Liver (tissue), 9 donors: Measurements from ENCODE around the gene TCF12. TPM values are rescaled to one million over a fixed set of nuclear protein-coding genes. Genes with fewer than 3 reads are reported as not detected.

Source experiments
- DNase-seq: peaks from one replicate; pipeline ENCODE4 v3.0.0-alpha.2; 2017; ENCODE audit warnings: low spot score
- H3K27ac ChIP-seq, 2 donors: one replicate each; pipeline ENCODE4 v1.7.0; 2013; ENCODE audit warnings: inconsistent platforms in 2 of 2, low read length in 2 of 2, control low read depth in 1 of 2, low read depth in 1 of 2, mild to moderate bottlenecking in 1 of 2
- H3K27me3 ChIP-seq, 4 donors: one replicate each; pipeline versions ENCODE4 v1.6.1 to v1.7.0; 2013; ENCODE audit warnings: low read length in 3 of 4, inconsistent platforms in 1 of 4, mild to moderate bottlenecking in 1 of 4, moderate library complexity in 1 of 4; ENCODE audit not compliant: control insufficient read depth in 4 of 4, insufficient read depth in 4 of 4
- H3K36me3 ChIP-seq, 4 donors: one replicate each; pipeline versions ENCODE4 v1.6.1 to v1.7.0; 2013; ENCODE audit warnings: low read length in 3 of 4, mild to moderate bottlenecking in 3 of 4, low read depth in 1 of 4, moderate library complexity in 1 of 4; ENCODE audit not compliant: control insufficient read depth in 4 of 4, insufficient read depth in 3 of 4
- H3K4me1 ChIP-seq, 4 donors: one replicate each; pipeline versions ENCODE4 v1.6.1 to v1.7.0; 2013; ENCODE audit warnings: low read length in 3 of 4, mild to moderate bottlenecking in 3 of 4, moderate library complexity in 1 of 4; ENCODE audit not compliant: control insufficient read depth in 4 of 4, insufficient read depth in 4 of 4
- H3K4me3 ChIP-seq, 3 donors: one replicate each; pipeline versions ENCODE4 v1.6.1 to v1.7.0; 2013; ENCODE audit warnings: low read length in 3 of 3, control low read depth in 1 of 3, low read depth in 1 of 3, mild to moderate bottlenecking in 1 of 3
- H3K9ac ChIP-seq, 2 donors: one replicate each; pipeline ENCODE4 v1.7.0; 2013; ENCODE audit warnings: low read length in 2 of 2, mild to moderate bottlenecking in 2 of 2, moderate library complexity in 2 of 2, control low read depth in 1 of 2, low read depth in 1 of 2
- H3K9me3 ChIP-seq, 4 donors: one replicate each; pipeline versions ENCODE4 v1.6.1 to v1.7.0; 2013; ENCODE audit warnings: low read length in 3 of 4; ENCODE audit not compliant: control insufficient read depth in 4 of 4
- EGR1 ChIP-seq, 2 donors: IDR thresholded peaks; 2 replicates each; pipeline ENCODE4 v1.6.1; 2016 to 2018; ENCODE audit warnings: antibody characterized with exemption in 2 of 2, low read depth in 2 of 2
- FOXA1 ChIP-seq: IDR thresholded peaks from 2 replicates; pipeline ENCODE4 v1.6.1; 2016; ENCODE audit warnings: antibody characterized with exemption
- FOXA2 ChIP-seq: IDR thresholded peaks from 2 replicates; pipeline ENCODE4 v1.6.1; 2016; ENCODE audit warnings: antibody characterized with exemption
- GABPA ChIP-seq, 2 donors: IDR thresholded peaks in 1 of 2; conservative IDR thresholded peaks in 1 of 2; 2 replicates each; pipeline ENCODE4 v1.6.1; 2016; ENCODE audit warnings: antibody characterized with exemption in 2 of 2, mild to moderate bottlenecking in 1 of 2, moderate library complexity in 1 of 2
- HNF4A ChIP-seq, 2 donors: conservative IDR thresholded peaks; 2 replicates each; pipeline ENCODE4 v1.6.1; 2016; ENCODE audit warnings: antibody characterized with exemption in 2 of 2, mild to moderate bottlenecking in 2 of 2
- RAD21 ChIP-seq, 2 donors: IDR thresholded peaks; 2 replicates each; pipeline ENCODE4 v1.6.1; 2016; ENCODE audit warnings: antibody characterized with exemption in 2 of 2, mild to moderate bottlenecking in 2 of 2
- RXRA ChIP-seq, 2 donors: IDR thresholded peaks; 2 replicates each; pipeline ENCODE4 v1.6.1; 2017 to 2018; ENCODE audit warnings: antibody characterized with exemption in 2 of 2, mild to moderate bottlenecking in 1 of 2
- SP1 ChIP-seq: IDR thresholded peaks from 2 replicates; pipeline ENCODE4 v1.6.1; 2018; ENCODE audit warnings: antibody characterized with exemption, mild to moderate bottlenecking
- YY1 ChIP-seq: IDR thresholded peaks from 2 replicates; pipeline ENCODE4 v1.6.1; 2016; ENCODE audit warnings: antibody characterized with exemption, mild to moderate bottlenecking
- WGBS: extraction: QIAGEN DNeasy Blood & Tissue Kit; methylation state at CpG from one replicate; pipeline ENCODE4 v1.1.7; 2013; 5-methylcytosine and 5-hydroxymethylcytosine counted together
- polyA plus RNA-seq, 2 donors: library from polyadenylated mRNA; stranded (reverse) in 1 of 2; unstranded in 1 of 2; fragments of 200-250 nt in 1 of 2; fragments of >200 nt in 1 of 2; fragmentation: Nextera tagmentation in 1 of 2; extraction: Ambion mirVana in 1 of 2; gene quantifications; one replicate each; pipeline versions ENCODE4 v1.2.1 to v1.2.3, GENCODE V29; 2013 to 2015
- total RNA-seq, 2 donors: library from RNA; depleted of rRNA; stranded (reverse); fragments of >200 nt; gene quantifications; one replicate each; pipeline ENCODE4 v1.2.3, GENCODE V29; 2014
- TF ChIP-seq, protein P1 (sequence below): fragments of 150-350 bp; IDR thresholded peaks from 2 replicates; pipeline ENCODE4 v1.5.1; 2017; ENCODE audit warnings: improper control_type of control experiment, low read depth, low read length; ENCODE audit not compliant: missing input control
- TF ChIP-seq, protein P2 (sequence below): IDR thresholded peaks from 2 replicates; pipeline ENCODE4 v1.6.1; 2016; ENCODE audit warnings: antibody characterized with exemption, mild to moderate bottlenecking
- TF ChIP-seq, protein P3 (sequence below): IDR thresholded peaks from 2 replicates; pipeline ENCODE4 v1.6.1; 2016; ENCODE audit warnings: antibody characterized with exemption
- TF ChIP-seq, protein P4 (sequence below): IDR thresholded peaks from 2 replicates; pipeline ENCODE4 v1.6.1; 2016; ENCODE audit warnings: antibody characterized with exemption
- donor health status: healthy.
- donor health status: healthy.
- donor health status: healthy.
- donor health status: healthy.
- donor health status: healthy.

TCF12 gene
- total and polyA plus RNA-seq, 4 donors, result 8.7 to 38.3 (median 22.3) TPM

DNA sequence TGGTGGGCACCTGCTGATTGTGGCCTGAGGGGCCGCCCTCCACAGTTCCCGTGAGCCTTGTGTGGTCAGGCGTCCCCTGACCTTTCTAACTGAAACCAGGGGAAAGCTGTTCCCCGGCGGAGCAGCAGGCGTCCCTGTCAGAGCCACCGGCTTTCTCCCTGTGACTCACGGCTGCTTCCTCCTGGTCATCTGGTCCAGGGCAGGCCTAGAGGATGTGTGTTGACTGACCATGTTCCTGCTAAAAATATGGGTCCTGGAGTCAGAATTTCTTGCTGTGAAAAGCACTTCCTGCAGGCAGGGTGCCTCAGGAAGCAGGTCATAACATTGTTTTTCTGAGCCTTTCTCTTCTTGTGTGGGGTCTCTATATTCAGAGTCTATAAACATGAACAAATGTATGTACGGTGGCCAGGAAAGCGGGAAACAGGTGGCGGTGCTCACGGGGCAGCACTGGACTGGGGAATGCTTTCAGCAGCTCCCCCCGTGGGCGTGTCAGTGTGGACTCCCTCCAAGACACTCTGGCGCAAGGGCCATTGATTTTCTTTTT is 419.5 kb downstream of the TCF12 start:
- Histone ChIP-seq H3K27me3 (no peaks in the 10 kb centered on the region), H3K4me1 (no peaks in the 10 kb centered on the region), H3K4me3 (no peak overlapping the region), H3K27ac (peak overlapping the region in 1 of 2 donors; percentile 18), H3K9me3 (no peaks in the 10 kb centered on the region), H3K36me3 (no peaks in the 10 kb centered on the region), H3K9ac (no peak overlapping the region)
- TF ChIP-seq, protein P1, sequence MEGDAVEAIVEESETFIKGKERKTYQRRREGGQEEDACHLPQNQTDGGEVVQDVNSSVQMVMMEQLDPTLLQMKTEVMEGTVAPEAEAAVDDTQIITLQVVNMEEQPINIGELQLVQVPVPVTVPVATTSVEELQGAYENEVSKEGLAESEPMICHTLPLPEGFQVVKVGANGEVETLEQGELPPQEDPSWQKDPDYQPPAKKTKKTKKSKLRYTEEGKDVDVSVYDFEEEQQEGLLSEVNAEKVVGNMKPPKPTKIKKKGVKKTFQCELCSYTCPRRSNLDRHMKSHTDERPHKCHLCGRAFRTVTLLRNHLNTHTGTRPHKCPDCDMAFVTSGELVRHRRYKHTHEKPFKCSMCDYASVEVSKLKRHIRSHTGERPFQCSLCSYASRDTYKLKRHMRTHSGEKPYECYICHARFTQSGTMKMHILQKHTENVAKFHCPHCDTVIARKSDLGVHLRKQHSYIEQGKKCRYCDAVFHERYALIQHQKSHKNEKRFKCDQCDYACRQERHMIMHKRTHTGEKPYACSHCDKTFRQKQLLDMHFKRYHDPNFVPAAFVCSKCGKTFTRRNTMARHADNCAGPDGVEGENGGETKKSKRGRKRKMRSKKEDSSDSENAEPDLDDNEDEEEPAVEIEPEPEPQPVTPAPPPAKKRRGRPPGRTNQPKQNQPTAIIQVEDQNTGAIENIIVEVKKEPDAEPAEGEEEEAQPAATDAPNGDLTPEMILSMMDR, result no peak
- TF ChIP-seq HNF4A (conservative IDR thresholded peaks at IDR 0.05), result no peak
- TF ChIP-seq SP1, result peak; percentile 18
- TF ChIP-seq, protein P2, sequence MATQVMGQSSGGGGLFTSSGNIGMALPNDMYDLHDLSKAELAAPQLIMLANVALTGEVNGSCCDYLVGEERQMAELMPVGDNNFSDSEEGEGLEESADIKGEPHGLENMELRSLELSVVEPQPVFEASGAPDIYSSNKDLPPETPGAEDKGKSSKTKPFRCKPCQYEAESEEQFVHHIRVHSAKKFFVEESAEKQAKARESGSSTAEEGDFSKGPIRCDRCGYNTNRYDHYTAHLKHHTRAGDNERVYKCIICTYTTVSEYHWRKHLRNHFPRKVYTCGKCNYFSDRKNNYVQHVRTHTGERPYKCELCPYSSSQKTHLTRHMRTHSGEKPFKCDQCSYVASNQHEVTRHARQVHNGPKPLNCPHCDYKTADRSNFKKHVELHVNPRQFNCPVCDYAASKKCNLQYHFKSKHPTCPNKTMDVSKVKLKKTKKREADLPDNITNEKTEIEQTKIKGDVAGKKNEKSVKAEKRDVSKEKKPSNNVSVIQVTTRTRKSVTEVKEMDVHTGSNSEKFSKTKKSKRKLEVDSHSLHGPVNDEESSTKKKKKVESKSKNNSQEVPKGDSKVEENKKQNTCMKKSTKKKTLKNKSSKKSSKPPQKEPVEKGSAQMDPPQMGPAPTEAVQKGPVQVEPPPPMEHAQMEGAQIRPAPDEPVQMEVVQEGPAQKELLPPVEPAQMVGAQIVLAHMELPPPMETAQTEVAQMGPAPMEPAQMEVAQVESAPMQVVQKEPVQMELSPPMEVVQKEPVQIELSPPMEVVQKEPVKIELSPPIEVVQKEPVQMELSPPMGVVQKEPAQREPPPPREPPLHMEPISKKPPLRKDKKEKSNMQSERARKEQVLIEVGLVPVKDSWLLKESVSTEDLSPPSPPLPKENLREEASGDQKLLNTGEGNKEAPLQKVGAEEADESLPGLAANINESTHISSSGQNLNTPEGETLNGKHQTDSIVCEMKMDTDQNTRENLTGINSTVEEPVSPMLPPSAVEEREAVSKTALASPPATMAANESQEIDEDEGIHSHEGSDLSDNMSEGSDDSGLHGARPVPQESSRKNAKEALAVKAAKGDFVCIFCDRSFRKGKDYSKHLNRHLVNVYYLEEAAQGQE, result no peak
- TF ChIP-seq, protein P3, sequence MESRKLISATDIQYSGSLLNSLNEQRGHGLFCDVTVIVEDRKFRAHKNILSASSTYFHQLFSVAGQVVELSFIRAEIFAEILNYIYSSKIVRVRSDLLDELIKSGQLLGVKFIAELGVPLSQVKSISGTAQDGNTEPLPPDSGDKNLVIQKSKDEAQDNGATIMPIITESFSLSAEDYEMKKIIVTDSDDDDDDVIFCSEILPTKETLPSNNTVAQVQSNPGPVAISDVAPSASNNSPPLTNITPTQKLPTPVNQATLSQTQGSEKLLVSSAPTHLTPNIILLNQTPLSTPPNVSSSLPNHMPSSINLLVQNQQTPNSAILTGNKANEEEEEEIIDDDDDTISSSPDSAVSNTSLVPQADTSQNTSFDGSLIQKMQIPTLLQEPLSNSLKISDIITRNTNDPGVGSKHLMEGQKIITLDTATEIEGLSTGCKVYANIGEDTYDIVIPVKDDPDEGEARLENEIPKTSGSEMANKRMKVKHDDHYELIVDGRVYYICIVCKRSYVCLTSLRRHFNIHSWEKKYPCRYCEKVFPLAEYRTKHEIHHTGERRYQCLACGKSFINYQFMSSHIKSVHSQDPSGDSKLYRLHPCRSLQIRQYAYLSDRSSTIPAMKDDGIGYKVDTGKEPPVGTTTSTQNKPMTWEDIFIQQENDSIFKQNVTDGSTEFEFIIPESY, result no peak
- TF ChIP-seq, protein P4, sequence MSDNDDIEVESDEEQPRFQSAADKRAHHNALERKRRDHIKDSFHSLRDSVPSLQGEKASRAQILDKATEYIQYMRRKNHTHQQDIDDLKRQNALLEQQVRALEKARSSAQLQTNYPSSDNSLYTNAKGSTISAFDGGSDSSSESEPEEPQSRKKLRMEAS, result no peak
- no peak for TF ChIP-seq FOXA2
- no peak for TF ChIP-seq YY1
- TF ChIP-seq RXRA (IDR thresholded peaks at IDR 0.05), result no peak
- WGBS, result 72% methylated on average over 15 of the region's 15 CpGs
- no peak for DNase-seq

DNA sequence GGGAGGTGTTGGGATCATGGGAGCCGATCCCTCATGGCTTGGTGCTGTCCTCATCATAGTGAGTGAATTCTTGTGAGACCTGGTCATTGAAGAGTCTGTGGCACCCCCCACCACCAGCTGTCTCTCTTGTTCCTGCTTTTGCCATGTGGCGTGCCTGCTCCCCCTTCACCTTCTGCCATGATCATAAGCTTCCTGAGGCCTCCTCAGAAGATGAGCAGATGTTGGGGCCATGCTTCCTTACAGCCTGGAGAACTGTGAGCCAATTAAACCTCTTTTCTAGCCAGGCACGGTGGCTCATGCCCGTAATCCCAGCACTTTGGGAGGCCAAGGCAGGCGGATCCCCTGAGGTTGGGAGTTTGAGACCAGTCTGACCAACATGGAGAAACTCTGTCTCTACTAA is 420.9 kb downstream of the TCF12 start:
- TF ChIP-seq EGR1 (IDR thresholded peaks at IDR 0.05; ENCODE audit: low read depth in 2 of 2) (no peak), GABPA (IDR thresholded peaks at IDR 0.05 in 1 of 2, conservative IDR thresholded peaks at IDR 0.05 in 1 of 2) (no peak), HNF4A (conservative IDR thresholded peaks at IDR 0.05) (no peak), RAD21 (IDR thresholded peaks at IDR 0.05) (no peak), FOXA1 (no peak), FOXA2 (no peak)
- TF ChIP-seq, protein P1, result no peak
- no peaks in the 10 kb centered on the region for H3K4me1 ChIP-seq
- DNase-seq, result no peak
- H3K4me3 ChIP-seq, result no peak overlapping the region
- no peaks in the 10 kb centered on the region for H3K9me3 ChIP-seq
- H3K27me3 ChIP-seq, result no peaks in the 10 kb centered on the region
- no peak overlapping the region for H3K9ac ChIP-seq
- WGBS, result 92% methylated on average over 5 of the region's 5 CpGs
- no peak overlapping the region for H3K27ac ChIP-seq
- no peaks in the 10 kb centered on the region for H3K36me3 ChIP-seq
